ENCODE measurements around the gene NELFE.
"Not testable (repeated sequence)": the region's sequence is repeated elsewhere in the genome, so short reads cannot be mapped to it uniquely, and the experiment has no call there.

DNA sequence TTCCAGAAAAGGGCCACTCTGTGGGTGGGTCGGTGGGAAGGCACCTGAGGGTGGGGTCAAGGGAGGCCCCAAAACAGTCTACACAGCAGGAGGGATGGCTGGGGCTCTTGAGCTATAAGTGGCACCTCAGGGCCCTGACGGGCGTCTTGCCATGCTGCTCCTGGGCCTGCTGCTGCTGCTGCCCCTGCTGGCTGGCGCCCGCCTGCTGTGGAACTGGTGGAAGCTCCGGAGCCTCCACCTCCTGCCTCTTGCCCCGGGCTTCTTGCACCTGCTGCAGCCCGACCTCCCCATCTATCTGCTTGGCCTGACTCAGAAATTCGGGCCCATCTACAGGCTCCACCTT lies 46.7 kb upstream of the NELFE start:
- TF ChIP-seq, protein P1, sequence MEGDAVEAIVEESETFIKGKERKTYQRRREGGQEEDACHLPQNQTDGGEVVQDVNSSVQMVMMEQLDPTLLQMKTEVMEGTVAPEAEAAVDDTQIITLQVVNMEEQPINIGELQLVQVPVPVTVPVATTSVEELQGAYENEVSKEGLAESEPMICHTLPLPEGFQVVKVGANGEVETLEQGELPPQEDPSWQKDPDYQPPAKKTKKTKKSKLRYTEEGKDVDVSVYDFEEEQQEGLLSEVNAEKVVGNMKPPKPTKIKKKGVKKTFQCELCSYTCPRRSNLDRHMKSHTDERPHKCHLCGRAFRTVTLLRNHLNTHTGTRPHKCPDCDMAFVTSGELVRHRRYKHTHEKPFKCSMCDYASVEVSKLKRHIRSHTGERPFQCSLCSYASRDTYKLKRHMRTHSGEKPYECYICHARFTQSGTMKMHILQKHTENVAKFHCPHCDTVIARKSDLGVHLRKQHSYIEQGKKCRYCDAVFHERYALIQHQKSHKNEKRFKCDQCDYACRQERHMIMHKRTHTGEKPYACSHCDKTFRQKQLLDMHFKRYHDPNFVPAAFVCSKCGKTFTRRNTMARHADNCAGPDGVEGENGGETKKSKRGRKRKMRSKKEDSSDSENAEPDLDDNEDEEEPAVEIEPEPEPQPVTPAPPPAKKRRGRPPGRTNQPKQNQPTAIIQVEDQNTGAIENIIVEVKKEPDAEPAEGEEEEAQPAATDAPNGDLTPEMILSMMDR (IDR thresholded peaks at IDR 0.05): not testable (repeated sequence)
- not testable (repeated sequence) for TF ChIP-seq POLR2A (IDR thresholded peaks at IDR 0.05)
